H9 (cell line): ENCODE measurements around the gene ZNF382. TPM values are rescaled to one million over a fixed set of nuclear protein-coding genes. Genes with fewer than 3 reads are reported as not detected.

Experiments
- DNase-seq: peaks from one replicate; pipeline ENCODE4 v3.0.0-alpha.2; 2017
- H2AFZ ChIP-seq: one replicate; pipeline ENCODE4 v1.6.1; 2013; ENCODE audit warnings: mild to moderate bottlenecking, low read length, control low read depth, moderate library complexity
- H2AK5ac ChIP-seq: 2 replicates; pipeline ENCODE4 v1.6.1; 2013; ENCODE audit warnings: low read length, control low read depth, mixed read lengths; ENCODE audit not compliant: insufficient read length
- H2BK120ac ChIP-seq: one replicate; pipeline ENCODE4 v1.6.1; 2013; ENCODE audit warnings: low read depth, mild to moderate bottlenecking, low read length, control low read depth, inconsistent platforms; ENCODE audit not compliant: poor library complexity, severe bottlenecking
- H2BK12ac ChIP-seq: 2 replicates; pipeline ENCODE4 v1.6.1; 2013; ENCODE audit warnings: low read length, control low read depth, mixed read lengths, low read depth; ENCODE audit not compliant: insufficient read length
- H2BK15ac ChIP-seq: 2 replicates; pipeline ENCODE4 v1.6.1; 2013; ENCODE audit warnings: low read depth, low read length, control low read depth
- H2BK20ac ChIP-seq: one replicate; pipeline ENCODE4 v1.6.1; 2013; ENCODE audit warnings: low read depth, mild to moderate bottlenecking, low read length, control low read depth, inconsistent platforms; ENCODE audit not compliant: poor library complexity, severe bottlenecking
- H2BK5ac ChIP-seq: 2 replicates; pipeline ENCODE4 v1.6.1; 2013; ENCODE audit warnings: low read length, control low read depth, mixed read lengths; ENCODE audit not compliant: insufficient read length
- H3K14ac ChIP-seq: 2 replicates; pipeline ENCODE4 v1.6.1; 2013; ENCODE audit warnings: low read length, control low read depth; ENCODE audit not compliant: insufficient read depth
- H3K18ac ChIP-seq: 2 replicates; pipeline ENCODE4 v1.6.1; 2013; ENCODE audit warnings: low read depth, mild to moderate bottlenecking, mixed read lengths, low read length, control low read depth; ENCODE audit not compliant: insufficient read length
- H3K23ac ChIP-seq: 2 replicates; pipeline ENCODE4 v1.6.1; 2013; ENCODE audit warnings: low read length, control low read depth, mixed read lengths, low read depth; ENCODE audit not compliant: insufficient read length
- H3K23me2 ChIP-seq: 2 replicates; pipeline ENCODE4 v1.6.1; 2013; ENCODE audit warnings: low read depth, mild to moderate bottlenecking, mixed read lengths, low read length, control low read depth; ENCODE audit not compliant: insufficient read length, poor library complexity, severe bottlenecking
- H3K27ac ChIP-seq: 2 replicates; pipeline ENCODE4 v1.5.1; 2013; ENCODE audit warnings: low read length, control low read depth, mixed read lengths, low read depth; ENCODE audit not compliant: insufficient read length
- H3K27me3 ChIP-seq: 2 replicates; pipeline ENCODE4 v1.6.1; 2013; ENCODE audit warnings: low read length, control low read depth, inconsistent platforms; ENCODE audit not compliant: insufficient read depth
- H3K4ac ChIP-seq: 2 replicates; pipeline ENCODE4 v1.6.1; 2013; ENCODE audit warnings: low read depth, mild to moderate bottlenecking, control low read depth, inconsistent platforms, low read length, moderate library complexity
- H3K4me1 ChIP-seq: 2 replicates; pipeline ENCODE4 v1.6.1; 2013; ENCODE audit warnings: low read length, control low read depth, inconsistent platforms; ENCODE audit not compliant: insufficient read depth
- H3K4me2 ChIP-seq: 2 replicates; pipeline ENCODE4 v1.6.1; 2013; ENCODE audit warnings: low read length, control low read depth, mixed read lengths; ENCODE audit not compliant: insufficient read length, insufficient read depth
- H3K56ac ChIP-seq: 2 replicates; pipeline ENCODE4 v1.6.1; 2013; ENCODE audit warnings: low read depth, mild to moderate bottlenecking, mixed read lengths, low read length, control low read depth; ENCODE audit not compliant: insufficient read length
- H3K79me1 ChIP-seq: 2 replicates; pipeline ENCODE4 v1.6.1; 2013; ENCODE audit warnings: low read depth, mild to moderate bottlenecking, moderate library complexity, low read length, control low read depth, inconsistent platforms; ENCODE audit not compliant: insufficient read depth, poor library complexity, severe bottlenecking
- H3K79me2 ChIP-seq: 2 replicates; pipeline ENCODE4 v1.6.1; 2013; ENCODE audit warnings: low read length, control low read depth, inconsistent platforms; ENCODE audit not compliant: insufficient read depth
- H3K9ac ChIP-seq: 2 replicates; pipeline ENCODE4 v1.6.1; 2013; ENCODE audit warnings: low read length, control low read depth, mixed read lengths; ENCODE audit not compliant: insufficient read length; ENCODE audit errors: extremely low read depth
- H3K9me3 ChIP-seq: one replicate; pipeline ENCODE4 v1.6.1; 2013; ENCODE audit warnings: low read depth, low read length, inconsistent platforms; ENCODE audit not compliant: control insufficient read depth
- H3T11ph ChIP-seq: one replicate; pipeline ENCODE4 v1.6.1; 2013; ENCODE audit warnings: mild to moderate bottlenecking, low read length, control low read depth, inconsistent platforms
- H4K20me1 ChIP-seq: one replicate; pipeline ENCODE4 v1.6.1; 2013; ENCODE audit not compliant: control insufficient read depth, insufficient read length, insufficient read depth
- H4K5ac ChIP-seq: 2 replicates; pipeline ENCODE4 v1.6.1; 2013; ENCODE audit warnings: low read depth, mild to moderate bottlenecking, mixed read lengths, low read length, control low read depth; ENCODE audit not compliant: insufficient read length
- H4K8ac ChIP-seq: replicated peaks from 2 replicates; pipeline ENCODE4 v1.6.1; 2013; ENCODE audit warnings: low read length, control low read depth, mixed read lengths, low read depth; ENCODE audit not compliant: insufficient read length
- H4K91ac ChIP-seq: 2 replicates; pipeline ENCODE4 v1.6.1; 2013; ENCODE audit warnings: low read depth, mild to moderate bottlenecking, moderate library complexity, mixed read lengths, low read length, control low read depth; ENCODE audit not compliant: insufficient read length
- H3K27ac Mint-ChIP-seq, 3 experiments: 2 replicates in 2 of 3; 3 replicates in 1 of 3; pipeline ENCODE4 v1.8.0; 2020 to 2021; ENCODE audit warnings: mixed read lengths in 3 of 3, mild to moderate bottlenecking in 1 of 3, moderate library complexity in 1 of 3
- H3K27me3 Mint-ChIP-seq: 2 replicates; pipeline ENCODE4 v1.8.0; 2021; ENCODE audit warnings: low read depth, mild to moderate bottlenecking, moderate library complexity, mixed read lengths
- H3K36me3 Mint-ChIP-seq, 3 experiments: 2 replicates in 2 of 3; 3 replicates in 1 of 3; pipeline ENCODE4 v1.8.0; 2020 to 2021; ENCODE audit warnings: low read depth in 3 of 3, mixed read lengths in 3 of 3; ENCODE audit not compliant: insufficient read depth in 1 of 3
- H3K4me1 Mint-ChIP-seq, 2 experiments: 2 replicates each; pipeline ENCODE4 v1.8.0; 2020; ENCODE audit warnings: mixed read lengths in 2 of 2
- H3K4me3 Mint-ChIP-seq, 2 experiments: 2 replicates in 1 of 2; 3 replicates in 1 of 2; pipeline ENCODE4 v1.8.0; 2020 to 2021; ENCODE audit warnings: mild to moderate bottlenecking in 2 of 2, mixed read lengths in 2 of 2, moderate library complexity in 1 of 2
- H3K9me3 Mint-ChIP-seq, 2 experiments: 2 replicates in 1 of 2; 3 replicates in 1 of 2; pipeline ENCODE4 v1.8.0; 2020; ENCODE audit warnings: mild to moderate bottlenecking in 2 of 2, mixed read lengths in 2 of 2, moderate library complexity in 1 of 2
- CTCF ChIP-seq: fragments of 200-600 bp; sonication (generic); conservative IDR thresholded peaks from 3 replicates; pipeline ENCODE4 v1.8.0; 2021; ENCODE audit warnings: antibody characterized with exemption, mild to moderate bottlenecking
- WGBS: extraction: QIAGEN DNeasy Blood & Tissue Kit; methylation state at CpG from one replicate; pipeline ENCODE4 v1.1.7; 2013; ENCODE audit warnings: missing lambda C conversion rate, low lambda C conversion rate, mixed read lengths; ENCODE audit not compliant: insufficient read length; ENCODE audit errors: extremely low coverage; 5-methylcytosine and 5-hydroxymethylcytosine counted together
- total RNA-seq: library from RNA; stranded (reverse); gene quantifications from 2 replicates; pipeline ENCODE4 v1.2.1, GENCODE V29; 2021

The ZNF382 gene
- total RNA-seq, 1 experiment from 2014 or later: 10.8 TPM

- Histone ChIP-seq H3K14ac (no peak overlapping the region), H4K5ac (no peak overlapping the region), H3K4me2 (no peak overlapping the region), H3K27ac (no peak overlapping the region), H3K9ac (no peak overlapping the region), H3K4ac (no peak overlapping the region), H4K91ac (no peak overlapping the region), H2BK12ac (no peak overlapping the region), H3K23me2 (no peaks in the 10 kb centered on the region), H3K4me1 (no peaks in the 10 kb centered on the region), H2BK15ac (no peak overlapping the region), H3K56ac (no peak overlapping the region), H3T11ph (no peak overlapping the region), H3K23ac (no peak overlapping the region), H2BK120ac (no peak overlapping the region), H2BK20ac (no peak overlapping the region), H4K8ac (no peak overlapping the region), H3K79me2 (no peaks in the 10 kb centered on the region), H2BK5ac (no peak overlapping the region), H2AFZ (no peak overlapping the region), H4K20me1 (no peaks in the 10 kb centered on the region), H3K27me3 (no peaks in the 10 kb centered on the region), H3K18ac (no peak overlapping the region), H3K79me1 (no peaks in the 10 kb centered on the region), H2AK5ac (no peak overlapping the region), H3K9me3 (peaks cover 82% of the 10 kb centered on the region)
- no peak for DNase-seq
- H3K4me3 Mint-ChIP-seq: no peak overlapping the region
- H3K27me3 Mint-ChIP-seq: peaks cover 2% of the 10 kb centered on the region
- H3K36me3 Mint-ChIP-seq: peaks cover 57 to 76% (median 64%) of the 10 kb centered on the region in 3 experiments
- no CpG with 5 or more reads among the region's 5 CpGs for WGBS
- no peak for TF ChIP-seq CTCF
- peaks cover 91 to 93% of the 10 kb centered on the region in 2 experiments for H3K9me3 Mint-ChIP-seq
- no peaks in the 10 kb centered on the region for H3K4me1 Mint-ChIP-seq
- no peak overlapping the region for H3K27ac Mint-ChIP-seq
Observed at GRCh38 chr19:36638862-36639510, 33.9 kb downstream of the ZNF382 start.
